Measurements from ENCODE around the gene GAP43. TPM values are rescaled to one million over a fixed set of nuclear protein-coding genes. Genes with fewer than 3 reads are reported as not detected.

The GAP43 gene
- total and polyA plus RNA-seq, 3 donors from 2014 or later: 0.62 to 0.63 (median 0.62) TPM

- Histone ChIP-seq H3K9me3 (no peaks in the 10 kb centered on the region), H3K27ac (no peak overlapping the region), H3K27me3 (no peaks in the 10 kb centered on the region), H3K4me1 (no peaks in the 10 kb centered on the region), H3K36me3 (ENCODE audit: low read depth, missing control alignments) (no peaks in the 10 kb centered on the region), H3K4me3 (no peak overlapping the region)
- intact Hi-C loops (cut with DNase I; ENCODE audit: low total_unique reads): no loop called here
- TF ChIP-seq POLR2A (IDR thresholded peaks at IDR 0.05) (no peak), CTCF (IDR thresholded peaks at IDR 0.05) (no peak)
- no peak for DNase-seq
- 0 to 4% methylated on average over 1 of the region's 1 CpG for WGBS, 2 donors
Observed at GRCh38 chr3:115712871-115713270, 89.6 kb downstream of the GAP43 start.

GRCh38 chr3:115713284-115713683, 90.0 kb downstream of the GAP43 start:
- H3K27ac ChIP-seq: no peak overlapping the region
- no peaks in the 10 kb centered on the region for H3K36me3 ChIP-seq (ENCODE audit: low read depth, missing control alignments)
- intact Hi-C loops (cut with DNase I; ENCODE audit: low total_unique reads): no loop called here
- 84 to 85% methylated on average over 5 of the region's 5 CpGs for WGBS, 2 donors
- H3K9me3 ChIP-seq: no peaks in the 10 kb centered on the region
- no peak overlapping the region for H3K4me3 ChIP-seq
- H3K4me1 ChIP-seq: no peaks in the 10 kb centered on the region
- H3K27me3 ChIP-seq: no peaks in the 10 kb centered on the region
- TF ChIP-seq CTCF (IDR thresholded peaks at IDR 0.05) (no peak), POLR2A (IDR thresholded peaks at IDR 0.05) (no peak)
- no peak for DNase-seq

GRCh38 chr3:115715241-115715745, 92.0 kb downstream of the GAP43 start:
- intact Hi-C loops (cut with DNase I; ENCODE audit: low total_unique reads): no loop called here
- no peaks in the 10 kb centered on the region for H3K27me3 ChIP-seq
- H3K4me1 ChIP-seq: no peaks in the 10 kb centered on the region
- DNase-seq: no peak
- TF ChIP-seq CTCF (IDR thresholded peaks at IDR 0.05) (no peak), POLR2A (IDR thresholded peaks at IDR 0.05) (no peak)
- H3K36me3 ChIP-seq (ENCODE audit: low read depth, missing control alignments): no peaks in the 10 kb centered on the region
- H3K4me3 ChIP-seq: no peak overlapping the region
- H3K9me3 ChIP-seq: no peaks in the 10 kb centered on the region
- H3K27ac ChIP-seq: no peak overlapping the region
- 93 to 94% methylated on average over 4 of the region's 4 CpGs for WGBS, 2 donors

- Histone ChIP-seq H3K4me1 (no peaks in the 10 kb centered on the region), H3K9me3 (no peaks in the 10 kb centered on the region), H3K27me3 (no peaks in the 10 kb centered on the region), H3K4me3 (no peak overlapping the region), H3K36me3 (ENCODE audit: low read depth, missing control alignments) (no peaks in the 10 kb centered on the region), H3K27ac (no peak overlapping the region)
- 82 to 85% methylated on average over 4 of the region's 4 CpGs for WGBS, 2 donors
- intact Hi-C loops (cut with DNase I; ENCODE audit: low total_unique reads): no loop called here
- TF ChIP-seq CTCF (IDR thresholded peaks at IDR 0.05) (no peak), POLR2A (IDR thresholded peaks at IDR 0.05) (no peak)
- DNase-seq: no peak
Observed at GRCh38 chr3:115720983-115721382, 97.7 kb downstream of the GAP43 start.

- no peaks in the 10 kb centered on the region for H3K36me3 ChIP-seq (ENCODE audit: low read depth, missing control alignments)
- H3K4me3 ChIP-seq: no peak overlapping the region
- H3K9me3 ChIP-seq: no peaks in the 10 kb centered on the region
- intact Hi-C loops (cut with DNase I; ENCODE audit: low total_unique reads): no loop called here
- no peaks in the 10 kb centered on the region for H3K27me3 ChIP-seq
- TF ChIP-seq CTCF (IDR thresholded peaks at IDR 0.05) (no peak), POLR2A (IDR thresholded peaks at IDR 0.05) (no peak)
- no peak overlapping the region for H3K27ac ChIP-seq
- no peak for DNase-seq
- no peaks in the 10 kb centered on the region for H3K4me1 ChIP-seq
- 93 to 97% methylated on average over 3 of the region's 3 CpGs for WGBS, 2 donors
Observed at GRCh38 chr3:115725800-115726199, 102.5 kb downstream of the GAP43 start.
